HG03342 (cell line): ENCODE measurements around the gene ZPR1.
A peak's percentile ranks its signal among the peaks of the same experiment; 100 is the strongest.
"Not testable (repeated sequence)": the region's sequence is repeated elsewhere in the genome, so short reads cannot be mapped to it uniquely, and the experiment has no call there.

Experiments
- ATAC-seq: cut with Tn5 transposase; IDR thresholded peaks from one replicate; pipeline ENCODE4 v1.9.1; 2021; ENCODE audit warnings: mild to moderate bottlenecking, moderate library complexity; ENCODE audit not compliant: unreplicated experiment

Gene ZPR1, protein sequence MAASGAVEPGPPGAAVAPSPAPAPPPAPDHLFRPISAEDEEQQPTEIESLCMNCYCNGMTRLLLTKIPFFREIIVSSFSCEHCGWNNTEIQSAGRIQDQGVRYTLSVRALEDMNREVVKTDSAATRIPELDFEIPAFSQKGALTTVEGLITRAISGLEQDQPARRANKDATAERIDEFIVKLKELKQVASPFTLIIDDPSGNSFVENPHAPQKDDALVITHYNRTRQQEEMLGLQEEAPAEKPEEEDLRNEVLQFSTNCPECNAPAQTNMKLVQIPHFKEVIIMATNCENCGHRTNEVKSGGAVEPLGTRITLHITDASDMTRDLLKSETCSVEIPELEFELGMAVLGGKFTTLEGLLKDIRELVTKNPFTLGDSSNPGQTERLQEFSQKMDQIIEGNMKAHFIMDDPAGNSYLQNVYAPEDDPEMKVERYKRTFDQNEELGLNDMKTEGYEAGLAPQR

DNA sequence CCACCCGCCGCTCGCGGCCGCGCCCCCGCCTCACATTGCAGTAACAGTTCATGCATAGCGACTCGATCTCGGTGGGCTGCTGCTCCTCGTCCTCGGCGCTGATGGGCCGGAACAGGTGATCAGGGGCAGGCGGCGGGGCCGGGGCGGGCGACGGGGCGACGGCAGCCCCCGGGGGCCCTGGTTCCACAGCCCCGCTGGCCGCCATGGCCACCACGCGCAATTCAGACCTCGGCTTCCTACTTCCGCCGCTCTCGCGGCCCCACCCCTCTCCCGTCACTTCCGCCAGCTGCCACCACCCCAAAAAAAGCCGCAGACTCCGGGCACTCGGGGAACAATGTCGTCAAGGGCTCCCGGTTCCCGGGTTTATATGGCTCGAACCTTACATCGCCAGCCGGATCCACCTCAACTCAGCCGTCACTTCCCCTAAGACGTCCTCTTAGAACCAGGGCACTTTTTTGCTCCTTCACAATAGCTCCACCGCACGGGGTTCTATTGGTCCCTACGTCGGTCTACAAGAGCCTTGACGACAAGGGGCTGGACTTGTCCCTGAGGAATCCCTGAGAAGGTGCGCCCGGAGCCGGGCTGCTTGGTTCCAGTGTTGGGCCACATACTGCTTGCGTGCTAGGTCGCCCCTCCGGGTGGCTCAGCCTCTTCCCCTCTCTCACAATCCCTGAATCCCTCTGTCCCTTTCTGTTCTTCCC is at the start of gene ZPR1:
Gene ZPR1, minus strand, starts transcription at position 238 of the 701 bp plus-strand sequence. Its CDS starts 33 bp downstream, at position 205.
- peak; percentile 86 for ATAC-seq

DNA sequence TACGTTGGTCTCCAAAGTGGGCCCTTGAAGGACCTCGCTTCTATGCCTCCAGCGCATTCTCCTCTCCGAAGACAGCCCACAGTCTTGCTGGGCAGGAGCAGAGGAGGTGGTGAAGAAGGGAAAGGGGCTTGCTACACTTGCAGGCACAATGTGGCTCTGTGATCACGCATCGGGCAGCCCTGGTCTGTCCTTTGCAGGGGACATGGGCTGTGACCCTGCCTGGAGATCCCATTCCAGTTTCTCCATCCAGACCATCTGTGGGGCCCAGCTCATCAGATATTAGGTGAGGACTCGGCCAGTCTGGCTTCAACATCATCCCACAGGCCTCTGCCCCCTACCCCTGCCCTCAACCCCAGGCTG is 48.8 kb upstream of the ZPR1 start:
- no peak for ATAC-seq

DNA sequence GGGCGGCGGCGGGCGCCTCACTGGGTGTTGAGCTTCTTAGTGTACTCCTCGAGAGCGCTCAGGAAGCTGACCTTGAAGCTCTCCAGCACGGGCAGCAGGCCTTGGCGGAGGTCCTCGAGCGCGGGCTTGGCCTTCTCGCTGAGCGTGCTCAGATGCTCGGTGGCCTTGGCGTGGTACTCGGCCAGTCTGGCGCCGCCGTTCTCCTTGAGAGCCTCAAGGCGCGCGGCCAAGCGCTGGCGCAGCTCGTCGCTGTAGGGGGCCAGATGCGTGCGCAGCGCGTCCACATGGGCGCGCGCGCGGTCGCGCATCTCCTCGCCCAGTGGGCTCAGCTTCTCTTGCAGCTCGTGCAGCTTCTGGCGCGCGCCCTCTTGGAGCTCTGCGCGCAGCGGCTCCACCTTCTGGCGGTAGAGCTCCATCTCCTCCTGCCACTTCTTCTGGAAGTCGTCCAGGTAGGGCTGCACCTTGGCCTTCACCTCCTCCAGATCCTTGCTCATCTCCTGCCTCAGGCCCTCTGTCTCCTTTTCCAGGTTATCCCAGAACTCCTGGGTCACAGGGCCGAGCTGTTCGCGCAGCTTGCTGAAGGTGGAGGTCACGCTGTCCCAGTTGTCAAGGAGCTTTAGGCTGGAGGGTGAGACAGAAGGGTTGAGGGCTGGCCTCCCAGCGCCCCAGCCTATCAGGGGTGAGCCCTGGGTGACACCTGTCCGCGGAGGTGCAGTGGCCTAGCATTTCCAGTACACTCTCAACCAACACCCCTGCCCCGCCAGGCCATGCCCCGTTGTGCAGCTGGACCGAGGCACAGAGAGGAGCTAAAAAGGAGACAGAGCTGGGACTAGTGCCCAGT is 48.2 kb upstream of the ZPR1 start:
- peak; percentile 84 for ATAC-seq

DNA sequence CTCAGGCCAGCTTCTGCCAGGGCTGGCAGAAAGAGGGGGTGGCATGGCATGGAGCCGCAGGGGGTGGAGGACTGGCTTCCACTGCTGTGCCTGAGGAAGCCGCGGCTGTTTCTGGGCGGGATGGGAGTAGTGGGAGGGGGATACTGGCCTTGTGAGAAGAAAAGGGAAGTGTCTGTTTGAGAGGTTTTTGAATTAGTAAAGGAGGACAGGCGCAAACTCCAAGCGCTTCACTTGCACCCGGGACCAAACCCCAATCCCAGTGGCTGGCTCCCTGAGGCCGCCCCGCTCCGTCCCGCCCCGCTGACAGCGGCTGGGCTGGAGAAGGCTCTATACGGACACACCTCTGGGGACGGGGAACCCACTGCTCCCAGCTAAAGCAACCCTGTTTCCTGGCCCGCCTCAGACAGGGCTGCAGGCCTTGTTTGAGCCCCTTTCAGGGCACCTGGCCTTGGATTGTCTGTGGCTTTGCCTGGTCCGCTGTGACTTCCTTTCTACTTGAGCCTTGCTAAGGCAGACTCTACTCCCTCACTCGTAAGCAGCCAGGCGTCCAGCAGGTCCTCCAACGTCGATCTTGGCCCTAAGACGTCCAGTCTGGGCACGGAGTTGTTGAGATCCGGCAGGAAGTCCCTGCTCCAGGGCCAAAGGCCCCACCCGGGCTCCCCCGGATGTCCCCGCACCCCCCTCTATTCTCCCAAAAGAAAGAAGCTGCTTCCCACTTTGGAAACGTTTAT is 47.4 kb upstream of the ZPR1 start:
- no peak for ATAC-seq

DNA sequence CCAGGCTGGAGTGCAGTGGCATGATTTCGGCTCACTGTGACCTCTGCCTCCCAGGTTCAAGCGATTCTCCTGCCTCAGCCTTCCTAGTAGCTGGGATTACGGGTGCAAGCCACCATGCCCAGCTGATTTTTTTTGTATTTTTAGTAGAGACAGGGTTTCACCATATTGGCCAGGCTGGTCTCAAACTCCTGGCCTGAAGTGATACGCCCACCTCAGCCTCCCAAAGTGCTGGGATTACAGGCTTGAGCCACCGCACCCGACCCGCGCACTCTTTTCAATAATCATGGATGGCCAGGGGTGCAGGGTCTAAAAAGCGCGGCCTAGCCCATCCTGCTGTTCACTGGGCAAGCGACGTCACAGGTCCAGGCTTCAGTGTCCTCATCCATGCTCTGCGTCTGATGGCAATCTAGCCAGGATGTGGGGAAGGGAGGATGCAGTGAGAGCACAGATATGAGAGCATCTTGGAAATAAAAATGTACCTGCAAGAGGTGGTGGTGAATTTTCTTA is 46.8 kb upstream of the ZPR1 start:
- ATAC-seq: not testable (repeated sequence)

DNA sequence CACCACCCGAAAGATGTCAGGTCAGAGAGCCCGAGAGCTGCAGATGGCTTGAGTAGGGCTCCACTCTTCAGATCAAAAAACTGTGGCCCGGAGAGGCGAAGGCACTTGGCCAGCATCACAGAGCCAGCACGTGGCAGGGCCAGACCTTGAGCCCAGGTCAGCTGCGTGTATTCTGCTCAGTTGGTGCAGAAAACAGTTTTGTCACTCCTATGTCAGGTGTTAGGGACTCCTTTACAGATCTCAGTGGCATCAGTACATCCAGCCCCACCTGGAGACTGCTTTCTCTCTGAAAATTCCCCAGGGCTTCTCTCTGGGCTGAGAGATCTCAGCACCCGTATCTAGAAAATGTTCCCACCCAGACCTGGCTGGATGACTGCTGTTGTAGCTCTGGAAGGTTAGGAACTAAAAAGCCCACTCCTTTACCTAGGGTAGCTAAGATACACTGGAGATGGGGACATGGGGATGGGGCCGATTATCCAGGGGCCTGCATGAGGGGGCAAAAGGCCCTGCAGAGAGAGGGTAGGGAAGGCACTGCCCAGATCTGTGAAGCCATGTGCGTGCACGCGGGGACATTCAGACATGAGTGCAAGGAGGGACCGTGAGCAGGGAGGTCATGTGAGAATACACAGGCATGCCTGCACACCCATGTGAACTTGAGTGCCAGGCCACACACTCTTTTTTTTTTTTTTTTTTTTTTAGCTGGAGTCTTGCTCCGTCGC is 46.2 kb upstream of the ZPR1 start:
- ATAC-seq: no peak

DNA sequence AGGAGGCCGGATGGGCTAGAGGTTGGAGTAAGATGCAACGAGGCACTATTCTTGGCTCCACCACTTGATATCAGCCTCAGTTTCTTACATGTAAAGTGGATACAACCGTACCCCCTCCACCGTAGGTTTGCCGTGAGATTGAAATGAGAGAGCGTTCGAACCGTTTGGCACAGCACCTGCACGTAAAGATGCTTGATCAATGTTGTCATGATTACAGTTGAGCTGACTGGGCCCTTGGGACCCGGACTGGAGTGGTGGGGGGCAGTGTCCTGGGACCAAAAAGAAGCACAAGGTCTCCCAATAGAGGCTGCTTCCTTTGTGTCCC is 45.6 kb upstream of the ZPR1 start:
- no peak for ATAC-seq

DNA sequence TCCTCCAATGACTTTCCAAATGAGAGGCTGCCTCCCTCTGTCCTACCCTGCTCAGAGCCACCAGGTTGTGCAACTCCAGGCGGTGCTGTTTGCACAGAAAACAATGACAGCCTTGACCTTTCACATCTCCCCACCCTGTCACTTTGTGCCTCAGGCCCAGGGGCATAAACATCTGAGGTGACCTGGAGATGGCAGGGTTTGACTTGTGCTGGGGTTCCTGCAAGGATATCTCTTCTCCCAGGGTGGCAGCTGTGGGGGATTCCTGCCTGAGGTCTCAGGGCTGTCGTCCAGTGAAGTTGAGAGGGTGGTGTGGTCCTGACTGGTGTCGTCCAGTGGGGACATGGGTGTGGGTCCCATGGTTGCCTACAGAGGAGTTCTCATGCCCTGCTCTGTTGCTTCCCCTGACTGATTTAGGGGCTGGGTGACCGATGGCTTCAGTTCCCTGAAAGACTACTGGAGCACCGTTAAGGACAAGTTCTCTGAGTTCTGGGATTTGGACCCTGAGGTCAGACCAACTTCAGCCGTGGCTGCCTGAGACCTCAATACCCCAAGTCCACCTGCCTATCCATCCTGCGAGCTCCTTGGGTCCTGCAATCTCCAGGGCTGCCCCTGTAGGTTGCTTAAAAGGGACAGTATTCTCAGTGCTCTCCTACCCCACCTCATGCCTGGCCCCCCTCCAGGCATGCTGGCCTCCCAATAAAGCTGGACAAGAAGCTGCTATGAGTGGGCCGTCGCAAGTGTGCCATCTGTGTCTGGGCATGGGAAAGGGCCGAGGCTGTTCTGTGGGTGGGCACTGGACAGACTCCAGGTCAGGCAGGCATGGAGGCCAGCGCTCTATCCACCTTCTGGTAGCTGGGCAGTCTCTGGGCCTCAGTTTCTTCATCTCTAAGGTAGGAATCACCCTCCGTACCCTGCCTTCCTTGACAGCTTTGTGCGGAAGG is 44.8 kb upstream of the ZPR1 start:
- no peak for ATAC-seq

DNA sequence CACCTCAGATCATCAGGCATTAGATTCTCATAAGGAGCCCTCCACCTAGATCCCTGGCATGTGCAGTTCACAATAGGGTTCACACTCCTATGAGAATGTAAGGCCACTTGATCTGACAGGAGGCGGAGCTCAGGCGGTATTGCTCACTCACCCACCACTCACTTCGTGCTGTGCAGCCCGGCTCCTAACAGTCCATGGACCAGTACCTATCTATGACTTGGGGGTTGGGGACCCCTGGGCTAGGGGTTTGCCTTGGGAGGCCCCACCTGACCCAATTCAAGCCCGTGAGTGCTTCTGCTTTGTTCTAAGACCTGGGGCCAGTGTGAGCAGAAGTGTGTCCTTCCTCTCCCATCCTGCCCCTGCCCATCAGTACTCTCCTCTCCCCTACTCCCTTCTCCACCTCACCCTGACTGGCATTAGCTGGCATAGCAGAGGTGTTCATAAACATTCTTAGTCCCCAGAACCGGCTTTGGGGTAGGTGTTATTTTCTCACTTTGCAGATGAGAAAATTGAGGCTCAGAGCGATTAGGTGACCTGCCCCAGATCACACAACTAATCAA is 44.0 kb upstream of the ZPR1 start:
- no peak for ATAC-seq

DNA sequence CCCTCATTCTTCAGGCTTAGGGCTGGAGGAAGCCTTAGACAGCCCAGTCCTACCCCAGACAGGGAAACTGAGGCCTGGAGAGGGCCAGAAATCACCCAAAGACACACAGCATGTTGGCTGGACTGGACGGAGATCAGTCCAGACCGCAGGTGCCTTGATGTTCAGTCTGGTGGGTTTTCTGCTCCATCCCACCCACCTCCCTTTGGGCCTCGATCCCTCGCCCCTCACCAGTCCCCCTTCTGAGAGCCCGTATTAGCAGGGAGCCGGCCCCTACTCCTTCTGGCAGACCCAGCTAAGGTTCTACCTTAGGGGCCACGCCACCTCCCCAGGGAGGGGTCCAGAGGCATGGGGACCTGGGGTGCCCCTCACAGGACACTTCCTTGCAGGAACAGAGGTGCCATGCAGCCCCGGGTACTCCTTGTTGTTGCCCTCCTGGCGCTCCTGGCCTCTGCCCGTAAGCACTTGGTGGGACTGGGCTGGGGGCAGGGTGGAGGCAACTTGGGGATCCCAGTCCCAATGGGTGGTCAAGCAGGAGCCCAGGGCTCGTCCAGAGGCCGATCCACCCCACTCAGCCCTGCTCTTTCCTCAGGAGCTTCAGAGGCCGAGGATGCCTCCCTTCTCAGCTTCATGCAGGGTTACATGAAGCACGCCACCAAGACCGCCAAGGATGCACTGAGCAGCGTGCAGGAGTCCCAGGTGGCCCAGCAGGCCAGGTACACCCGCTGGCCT is 42.5 kb upstream of the ZPR1 start:
- ATAC-seq: no peak

DNA sequence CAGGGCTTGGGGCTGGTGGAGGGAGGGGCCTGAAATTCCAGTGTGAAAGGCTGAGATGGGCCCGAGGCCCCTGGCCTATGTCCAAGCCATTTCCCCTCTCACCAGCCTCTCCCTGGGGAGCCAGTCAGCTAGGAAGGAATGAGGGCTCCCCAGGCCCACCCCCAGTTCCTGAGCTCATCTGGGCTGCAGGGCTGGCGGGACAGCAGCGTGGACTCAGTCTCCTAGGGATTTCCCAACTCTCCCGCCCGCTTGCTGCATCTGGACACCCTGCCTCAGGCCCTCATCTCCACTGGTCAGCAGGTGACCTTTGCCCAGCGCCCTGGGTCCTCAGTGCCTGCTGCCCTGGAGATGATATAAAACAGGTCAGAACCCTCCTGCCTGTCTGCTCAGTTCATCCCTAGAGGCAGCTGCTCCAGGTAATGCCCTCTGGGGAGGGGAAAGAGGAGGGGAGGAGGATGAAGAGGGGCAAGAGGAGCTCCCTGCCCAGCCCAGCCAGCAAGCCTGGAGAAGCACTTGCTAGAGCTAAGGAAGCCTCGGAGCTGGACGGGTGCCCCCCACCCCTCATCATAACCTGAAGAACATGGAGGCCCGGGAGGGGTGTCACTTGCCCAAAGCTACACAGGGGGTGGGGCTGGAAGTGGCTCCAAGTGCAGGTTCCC is 41.8 kb upstream of the ZPR1 start, which contains the start of gene APOC3:
Gene APOC3, plus strand, starts transcription at position 383 of the 659 bp plus-strand sequence. CDS start 676 bp downstream, outside the sequence.
- ATAC-seq: no peak

DNA sequence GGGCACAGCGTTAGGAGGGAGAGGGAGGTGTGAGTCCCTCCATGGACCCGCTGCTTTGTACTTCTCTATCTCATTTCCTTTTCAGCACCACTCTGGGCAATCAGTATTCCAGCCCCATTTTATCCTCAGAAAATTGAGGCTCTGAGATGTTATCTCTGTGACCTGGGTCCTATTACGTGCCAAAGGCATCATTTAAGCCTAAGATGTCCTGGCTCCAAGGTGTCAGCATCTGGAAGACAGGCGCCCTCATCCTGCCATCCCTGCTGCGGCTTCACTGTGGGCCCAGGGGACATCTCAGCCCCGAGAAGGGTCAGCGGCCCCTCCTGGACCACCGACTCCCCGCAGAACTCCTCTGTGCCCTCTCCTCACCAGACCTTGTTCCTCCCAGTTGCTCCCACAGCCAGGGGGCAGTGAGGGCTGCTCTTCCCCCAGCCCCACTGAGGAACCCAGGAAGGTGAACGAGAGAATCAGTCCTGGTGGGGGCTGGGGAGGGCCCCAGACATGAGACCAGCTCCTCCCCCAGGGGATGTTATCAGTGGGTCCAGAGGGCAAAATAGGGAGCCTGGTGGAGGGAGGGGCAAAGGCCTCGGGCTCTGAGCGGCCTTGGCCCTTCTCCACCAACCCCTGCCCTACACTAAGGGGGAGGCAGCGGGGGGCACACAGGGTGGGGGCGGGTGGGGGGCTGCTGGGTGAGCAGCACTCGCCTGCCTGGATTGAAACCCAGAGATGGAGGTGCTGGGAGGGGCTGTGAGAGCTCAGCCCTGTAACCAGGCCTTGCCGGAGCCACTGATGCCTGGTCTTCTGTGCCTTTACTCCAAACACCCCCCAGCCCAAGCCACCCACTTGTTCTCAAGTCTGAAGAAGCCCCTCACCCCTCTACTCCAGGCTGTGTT is 41.1 kb upstream of the ZPR1 start:
- no peak for ATAC-seq

DNA sequence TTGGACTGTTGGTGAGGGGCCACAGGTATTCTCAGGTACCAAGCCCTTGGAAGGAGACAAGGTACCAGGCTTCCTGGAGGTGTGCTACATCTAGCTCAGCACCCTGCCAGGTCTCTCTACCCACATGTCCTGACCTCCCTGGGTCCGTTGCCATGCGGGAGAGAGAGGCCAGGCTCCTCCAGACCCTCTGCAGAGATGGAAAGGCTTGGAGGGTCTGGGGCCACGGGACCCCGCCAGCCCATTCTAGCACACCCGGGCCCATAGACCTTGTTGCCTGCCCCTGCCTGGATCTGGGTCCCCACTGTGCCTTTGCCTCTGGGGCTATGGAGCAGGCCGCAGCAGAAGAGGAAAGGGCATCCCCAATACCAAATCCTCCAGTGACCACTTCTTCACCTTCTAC is 39.6 kb upstream of the ZPR1 start:
- ATAC-seq: no peak

DNA sequence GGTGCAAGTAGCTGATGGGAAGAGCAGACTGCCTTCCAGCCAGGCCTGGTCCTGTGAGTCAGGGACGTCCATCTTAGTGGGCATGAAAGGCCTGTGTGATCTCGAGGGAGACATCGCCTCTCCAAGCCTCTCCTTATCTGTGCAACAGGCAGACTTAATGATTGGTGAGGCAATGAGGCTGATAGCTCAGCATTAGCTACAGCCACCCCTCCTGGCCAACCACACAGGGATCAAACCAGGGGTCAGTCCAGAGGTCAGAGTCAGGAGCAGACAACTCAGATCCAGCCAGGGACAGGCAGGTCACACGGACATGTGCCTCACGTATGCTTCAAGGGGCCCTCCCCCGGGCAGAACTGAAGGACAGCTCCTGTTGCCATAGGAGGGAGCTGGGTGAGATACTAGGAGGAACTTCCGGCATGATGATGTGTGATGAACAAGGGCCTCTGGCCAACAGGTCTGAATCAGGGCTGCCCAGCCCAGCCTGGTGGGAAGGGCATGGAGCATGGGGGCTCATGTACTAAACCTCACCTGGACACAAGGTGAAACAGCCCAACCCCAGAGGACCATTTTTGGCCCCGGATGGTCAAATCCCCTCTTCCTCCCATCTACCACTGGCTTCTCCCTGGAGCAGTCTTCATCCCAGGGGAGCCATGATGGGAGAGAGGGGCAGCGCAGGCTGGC is 39.1 kb upstream of the ZPR1 start:
- ATAC-seq: no peak

DNA sequence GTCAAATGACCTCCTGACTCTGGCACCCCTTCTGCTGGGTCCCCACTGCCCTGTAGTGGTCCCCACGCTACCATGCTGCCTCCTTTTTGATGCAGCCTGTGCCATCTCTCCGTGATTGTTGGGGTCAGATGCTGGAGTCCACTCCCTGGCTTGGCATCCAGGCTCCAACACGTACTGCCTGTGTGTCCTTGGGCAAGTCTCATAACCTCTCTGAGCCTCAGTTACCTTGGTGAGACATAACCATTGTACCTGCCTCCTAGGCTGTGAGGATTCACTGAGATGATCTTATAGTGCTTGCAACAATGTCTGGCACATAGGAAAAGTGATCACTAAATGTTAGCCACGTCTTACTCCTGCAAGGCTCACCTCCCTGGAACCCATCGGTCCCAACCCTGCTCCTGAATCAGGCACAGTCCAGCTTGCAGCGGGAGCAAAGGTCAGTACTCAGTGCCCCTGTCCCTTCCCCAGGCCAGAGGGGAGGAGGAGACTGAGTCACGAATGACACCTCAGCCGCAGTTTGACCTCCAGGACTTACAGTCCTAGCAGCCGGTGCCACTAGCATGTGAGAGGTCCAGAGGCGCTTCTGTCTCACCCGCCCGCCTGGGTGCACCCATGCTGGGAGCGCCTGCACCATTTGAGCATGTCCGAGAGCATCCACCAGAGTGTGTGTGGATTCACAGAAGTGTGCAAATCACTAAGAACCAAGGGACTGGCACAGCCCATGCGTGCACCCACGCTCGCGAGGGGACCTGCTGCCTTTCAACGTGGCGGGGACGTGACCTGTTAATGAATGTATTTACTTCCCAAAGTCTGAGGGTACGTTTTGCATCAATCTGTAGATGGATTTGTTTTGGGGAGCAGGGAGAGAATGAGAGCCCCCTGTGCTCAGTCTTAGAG is 38.3 kb upstream of the ZPR1 start:
- ATAC-seq: no peak
